Measurements from ENCODE around the gene GFER. TPM values are rescaled to one million over a fixed set of nuclear protein-coding genes. Genes with fewer than 3 reads are reported as not detected.

The GFER gene
- total and polyA plus RNA-seq, 4 donors: 7.4 to 63.5 (median 25.6) TPM

GRCh38 chr16:1998852-1999801 lies 15.1 kb downstream of the GFER start:
- H3K27ac ChIP-seq (ENCODE audit: low read depth in 1 of 2, low read length in 1 of 2): no peak overlapping the region

DNA sequence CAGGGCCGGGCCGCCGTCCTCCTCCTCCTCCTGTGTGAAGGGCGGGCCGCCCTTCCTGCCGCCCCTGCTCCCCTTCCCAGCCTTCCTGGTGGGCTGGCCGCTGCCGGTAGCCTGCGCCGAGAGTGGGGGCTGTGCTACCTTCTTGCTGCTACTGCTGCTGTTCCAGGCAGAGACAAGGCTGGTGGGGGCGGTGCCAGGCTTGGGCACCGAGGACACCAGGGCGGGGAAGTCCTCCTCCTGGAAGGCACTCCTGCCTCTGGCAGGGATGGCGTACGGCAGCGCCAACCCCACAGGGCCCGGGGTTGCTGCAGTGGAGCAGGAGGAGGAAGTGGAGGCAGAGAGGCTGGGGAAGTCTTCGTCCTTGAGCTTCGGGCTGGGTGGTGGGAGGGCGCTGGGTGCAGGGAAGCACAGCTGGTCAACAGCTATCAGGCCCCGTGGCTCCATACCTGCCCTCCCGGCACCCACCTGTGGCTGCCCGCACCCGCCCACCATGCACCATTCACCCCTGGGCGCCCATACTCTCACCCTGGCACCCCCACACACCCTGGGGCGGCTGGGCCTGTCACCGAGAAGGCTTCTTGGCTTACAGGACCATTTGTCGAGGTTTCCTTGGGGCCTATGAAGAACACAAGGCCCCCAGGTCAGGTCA lies 16.0 kb downstream of the GFER start:
- WGBS, 2 donors: 92 to 94% methylated on average over 27 to 28 of the region's 28 CpGs
- H3K27ac ChIP-seq (ENCODE audit: low read depth in 1 of 2, low read length in 1 of 2): no peak overlapping the region
- H3K4me1 ChIP-seq (ENCODE audit: control insufficient read depth in 5 of 5, insufficient read depth in 5 of 5, low read length in 5 of 5): peaks cover 0 to 12% (median 6%) of the 10 kb centered on the region in 5 donors
- H3K4me3 ChIP-seq: no peak overlapping the region
- H3K9ac ChIP-seq (ENCODE audit: insufficient read depth in 1 of 2, low read length in 2 of 2): no peak overlapping the region
- H3K27me3 ChIP-seq (ENCODE audit: control insufficient read depth in 3 of 3, insufficient read depth in 3 of 3, low read length in 2 of 3): no peaks in the 10 kb centered on the region
- H3K36me3 ChIP-seq (ENCODE audit: control insufficient read depth in 4 of 4, insufficient read depth in 4 of 4, low read length in 4 of 4): peaks cover 2 to 58% (median 26%) of the 10 kb centered on the region in 4 donors
- no peaks in the 10 kb centered on the region for H3K9me3 ChIP-seq (ENCODE audit: control insufficient read depth in 4 of 4, insufficient read depth in 3 of 4, low read length in 3 of 4)
- DNase-seq (no peak), ATAC-seq (ENCODE audit: insufficient read depth, low FRiP score) (no peak)
- no peak for TF ChIP-seq CTCF (IDR thresholded peaks at IDR 0.05; ENCODE audit: control extremely low read depth, extremely low read depth)

More at GRCh38 chr16:1998852-1999801, 15.1 kb downstream of the GFER start:
- ATAC-seq (ENCODE audit: insufficient read depth, low FRiP score) (no peak), DNase-seq (no peak)
- 94 to 97% methylated on average over 34 to 39 of the region's 39 CpGs for WGBS, 2 donors
- H3K4me3 ChIP-seq: no peak overlapping the region
- no peaks in the 10 kb centered on the region for H3K27me3 ChIP-seq (ENCODE audit: control insufficient read depth in 3 of 3, insufficient read depth in 3 of 3, low read length in 2 of 3)
- TF ChIP-seq CTCF (IDR thresholded peaks at IDR 0.05; ENCODE audit: control extremely low read depth, extremely low read depth): no peak
- H3K9ac ChIP-seq (ENCODE audit: insufficient read depth in 1 of 2, low read length in 2 of 2): no peak overlapping the region
- no peaks in the 10 kb centered on the region for H3K9me3 ChIP-seq (ENCODE audit: control insufficient read depth in 4 of 4, insufficient read depth in 3 of 4, low read length in 3 of 4)
- H3K4me1 ChIP-seq (ENCODE audit: control insufficient read depth in 5 of 5, insufficient read depth in 5 of 5, low read length in 5 of 5): peaks cover 0 to 4% (median 1%) of the 10 kb centered on the region in 5 donors
- peaks cover 2 to 58% (median 26%) of the 10 kb centered on the region in 4 donors for H3K36me3 ChIP-seq (ENCODE audit: control insufficient read depth in 4 of 4, insufficient read depth in 4 of 4, low read length in 4 of 4)

DNA sequence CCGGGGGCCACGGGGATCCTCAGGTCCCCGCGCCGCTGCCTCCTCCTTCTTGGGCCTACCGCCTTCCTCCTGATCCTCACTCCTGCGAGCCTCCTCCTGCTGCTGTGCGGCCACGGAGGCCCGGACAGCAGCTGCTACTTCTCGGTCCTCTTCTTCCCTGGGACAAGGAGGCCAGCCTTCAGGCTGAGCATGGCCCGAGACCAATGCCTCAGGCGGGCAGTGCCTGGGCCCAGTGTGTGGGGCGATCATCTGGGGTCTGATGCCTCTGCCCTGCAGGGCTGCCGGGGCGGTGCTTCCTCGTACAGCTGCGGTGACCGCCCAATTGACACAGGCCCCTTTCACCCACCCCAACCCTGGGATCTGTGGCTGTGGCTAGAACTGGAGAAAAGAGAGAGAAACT lies 17.0 kb downstream of the GFER start:
- no peak overlapping the region for H3K27ac ChIP-seq (ENCODE audit: low read depth in 1 of 2, low read length in 1 of 2)
- ATAC-seq (ENCODE audit: insufficient read depth, low FRiP score) (no peak), DNase-seq (no peak)
- no peak for TF ChIP-seq CTCF (IDR thresholded peaks at IDR 0.05; ENCODE audit: control extremely low read depth, extremely low read depth)
- H3K4me3 ChIP-seq: no peak overlapping the region
- peaks cover 0 to 58% (median 26%) of the 10 kb centered on the region in 4 donors for H3K36me3 ChIP-seq (ENCODE audit: control insufficient read depth in 4 of 4, insufficient read depth in 4 of 4, low read length in 4 of 4)
- no peaks in the 10 kb centered on the region for H3K9me3 ChIP-seq (ENCODE audit: control insufficient read depth in 4 of 4, insufficient read depth in 3 of 4, low read length in 3 of 4)
- H3K27me3 ChIP-seq (ENCODE audit: control insufficient read depth in 3 of 3, insufficient read depth in 3 of 3, low read length in 2 of 3): no peaks in the 10 kb centered on the region
- WGBS, 2 donors: 96 to 97% methylated on average over 19 of the region's 19 CpGs
- H3K4me1 ChIP-seq (ENCODE audit: control insufficient read depth in 5 of 5, insufficient read depth in 5 of 5, low read length in 5 of 5): peaks cover 0 to 21% (median 6%) of the 10 kb centered on the region in 5 donors
- no peak overlapping the region for H3K9ac ChIP-seq (ENCODE audit: insufficient read depth in 1 of 2, low read length in 2 of 2)
